Mucosa of gallbladder (tissue), 1 donor: ENCODE data around the gene MAN1B1. TPM values are rescaled to one million over a fixed set of nuclear protein-coding genes. Genes with fewer than 3 reads are reported as not detected.
"Not testable (repeated sequence)": the region's sequence is repeated elsewhere in the genome, so short reads cannot be mapped to it uniquely, and the experiment has no call there.

Experiments used
- DNase-seq: peaks from one replicate; pipeline ENCODE4 v3.0.0-alpha.2; 2020; ENCODE audit warnings: low spot score
- total RNA-seq: library from RNA; stranded (reverse); gene quantifications from one replicate; pipeline ENCODE4 v1.2.1, GENCODE V29; 2021
- donor health status: DM: no; HTN: no; CAD: no.

MAN1B1 gene
- total RNA-seq, 1 donor from 2014 or later = 59.8 TPM

DNA sequence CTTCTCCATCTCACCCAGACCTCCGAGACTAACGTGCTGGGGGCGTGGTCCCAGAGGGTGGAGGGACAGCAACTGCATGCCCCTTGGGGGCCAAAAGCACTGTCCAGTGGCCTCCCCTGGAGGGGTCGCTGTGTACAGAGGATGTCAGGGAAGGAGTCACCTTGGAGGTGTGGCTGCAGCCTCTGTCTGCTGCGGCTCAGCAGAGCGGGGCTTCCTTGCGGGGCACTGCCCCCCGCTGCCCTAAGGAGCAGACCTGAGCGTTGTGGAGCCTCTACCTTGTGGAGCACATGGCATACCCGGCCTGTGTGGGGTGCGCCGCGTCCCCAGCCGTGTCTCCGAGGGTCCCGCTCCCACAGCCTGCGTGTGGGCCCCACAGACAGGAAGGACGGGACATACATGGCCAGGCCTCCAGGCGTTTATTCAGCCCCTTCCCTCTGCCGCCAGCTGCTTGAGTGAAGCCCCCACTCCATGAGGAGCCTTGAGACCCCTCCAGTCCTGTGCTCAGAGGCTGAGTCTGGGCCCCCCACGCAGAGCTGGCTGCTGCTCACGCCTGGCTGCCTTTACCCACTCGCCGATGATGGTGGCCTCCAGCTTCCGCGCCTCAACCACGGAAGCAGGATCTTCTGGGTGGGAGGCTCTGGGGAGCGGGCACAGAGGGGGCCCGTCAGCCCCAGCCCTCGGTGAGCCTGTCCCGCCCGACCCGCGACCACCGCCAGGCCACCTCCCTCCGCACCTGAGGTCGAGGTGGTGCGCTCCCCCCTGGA lies 23.5 kb downstream of the MAN1B1 start:
- no peak for DNase-seq

DNA sequence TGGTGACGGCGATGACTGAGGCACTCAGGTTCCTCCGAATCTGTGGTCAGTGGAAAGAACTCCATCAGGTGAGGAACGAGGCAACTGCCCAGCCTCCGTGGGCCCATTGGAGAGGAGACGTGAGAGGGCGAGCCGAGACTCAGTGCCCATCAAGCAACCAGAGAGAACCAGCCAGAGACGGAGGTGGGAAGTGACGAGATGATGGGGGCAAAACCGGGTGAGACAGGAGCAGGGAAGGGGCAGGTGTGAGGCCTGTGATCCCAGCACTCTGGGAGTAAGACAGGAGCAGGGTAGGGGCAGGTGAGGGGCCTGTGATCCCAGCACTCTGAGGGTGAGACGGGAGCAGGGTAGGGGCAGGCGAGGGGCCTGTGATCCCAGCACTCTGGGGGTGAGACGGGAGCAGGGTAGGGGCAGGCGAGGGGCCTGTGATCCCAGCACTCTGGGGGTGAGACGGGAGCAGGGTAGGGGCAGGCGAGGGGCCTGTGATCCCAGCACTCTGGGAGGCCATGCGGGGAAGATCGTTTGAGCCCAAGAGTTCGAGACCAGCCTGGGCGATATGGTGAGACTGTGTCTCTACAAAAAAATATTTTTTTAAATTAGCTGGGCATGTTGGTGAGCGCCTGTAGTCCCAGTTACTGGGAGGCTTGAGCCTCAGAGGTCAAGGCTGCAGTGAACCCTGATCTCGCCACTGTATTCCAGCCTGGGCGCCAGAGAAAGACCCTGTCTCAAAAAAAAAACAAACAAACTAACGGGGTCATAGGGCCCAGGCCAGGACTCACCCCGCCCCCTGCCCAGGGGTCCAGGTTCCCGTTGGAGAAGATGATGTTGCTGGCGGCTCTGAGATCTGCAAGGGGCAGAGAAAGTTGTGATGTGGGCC lies 24.4 kb downstream of the MAN1B1 start:
- no peak for DNase-seq

DNA sequence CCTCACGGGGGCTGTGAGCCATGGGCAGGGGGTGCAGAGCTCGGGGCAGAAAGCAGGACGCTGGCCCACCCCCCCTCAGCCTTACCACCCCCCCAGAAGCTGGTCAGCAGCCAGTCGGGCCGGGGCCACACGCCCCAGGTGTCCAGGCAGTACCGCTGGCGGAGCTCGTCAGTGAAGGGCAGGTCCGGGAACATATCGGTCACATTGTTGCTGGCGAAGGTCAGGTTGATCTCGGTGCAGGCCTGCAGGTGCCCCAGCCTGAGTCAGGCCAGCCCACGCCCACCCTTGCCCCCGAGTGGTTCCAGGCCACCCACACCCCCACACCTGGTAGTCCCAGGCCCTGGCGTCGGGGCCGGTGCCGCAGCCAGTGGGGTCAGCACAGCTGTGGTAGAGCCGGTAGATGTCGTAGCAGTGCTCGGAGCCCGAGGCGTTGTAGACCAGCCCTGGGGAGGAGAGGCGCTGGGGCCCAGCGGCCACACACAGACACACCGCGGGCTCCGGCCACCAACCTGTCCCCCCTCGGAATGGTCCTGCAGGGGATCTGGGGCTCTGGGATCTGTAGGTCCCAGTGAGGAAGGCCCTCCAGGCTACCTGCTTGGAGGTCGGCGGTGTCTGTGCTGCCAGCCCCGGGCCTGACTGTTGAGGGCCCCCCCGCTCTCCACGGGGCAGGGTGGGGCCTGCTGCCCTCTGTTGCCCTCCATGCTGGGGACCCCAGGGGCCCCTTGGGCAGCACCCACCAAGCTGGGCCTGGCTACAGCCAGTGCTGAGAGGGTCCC lies 25.2 kb downstream of the MAN1B1 start:
- no peak for DNase-seq

DNA sequence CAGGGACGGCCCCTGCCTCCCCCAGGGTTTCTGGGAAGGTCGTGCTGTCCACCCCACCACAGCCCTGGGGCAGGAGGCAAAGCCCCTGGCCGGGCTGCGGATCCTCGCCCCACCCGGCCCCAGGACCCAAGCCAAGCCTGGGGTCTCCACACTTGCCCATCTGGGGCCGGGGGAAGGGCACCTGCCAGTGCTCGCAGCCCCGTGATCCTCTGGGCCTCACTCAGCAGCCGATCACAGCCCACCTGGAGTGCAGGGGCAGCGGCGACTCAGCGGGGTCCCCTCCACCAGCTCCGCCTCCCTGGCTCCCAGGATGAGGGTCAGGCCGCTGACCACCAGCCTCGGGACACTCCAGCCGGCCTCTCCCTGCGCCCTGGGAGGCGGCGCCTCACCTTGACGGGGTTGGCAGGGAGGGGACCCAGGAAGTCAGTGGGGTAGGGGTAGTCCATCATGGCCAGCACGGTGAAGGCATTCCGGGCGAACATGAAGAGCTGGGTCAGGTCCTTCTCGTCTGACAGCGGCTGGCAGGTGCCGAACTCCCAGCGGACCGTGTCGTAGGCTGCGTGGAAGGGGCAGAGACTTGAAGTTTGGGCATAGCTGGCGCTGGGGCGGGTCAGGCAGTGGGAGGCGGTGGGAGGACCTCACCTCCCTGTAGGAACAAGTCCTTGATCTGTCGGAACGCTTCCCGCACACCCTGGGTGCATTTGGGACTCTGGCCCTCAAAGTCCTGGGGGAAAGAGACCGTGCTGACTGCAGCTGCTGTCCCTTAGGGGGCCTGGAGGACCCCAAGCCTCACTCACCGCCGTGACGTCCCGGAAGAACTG lies 26.0 kb downstream of the MAN1B1 start:
- no peak for DNase-seq

DNA sequence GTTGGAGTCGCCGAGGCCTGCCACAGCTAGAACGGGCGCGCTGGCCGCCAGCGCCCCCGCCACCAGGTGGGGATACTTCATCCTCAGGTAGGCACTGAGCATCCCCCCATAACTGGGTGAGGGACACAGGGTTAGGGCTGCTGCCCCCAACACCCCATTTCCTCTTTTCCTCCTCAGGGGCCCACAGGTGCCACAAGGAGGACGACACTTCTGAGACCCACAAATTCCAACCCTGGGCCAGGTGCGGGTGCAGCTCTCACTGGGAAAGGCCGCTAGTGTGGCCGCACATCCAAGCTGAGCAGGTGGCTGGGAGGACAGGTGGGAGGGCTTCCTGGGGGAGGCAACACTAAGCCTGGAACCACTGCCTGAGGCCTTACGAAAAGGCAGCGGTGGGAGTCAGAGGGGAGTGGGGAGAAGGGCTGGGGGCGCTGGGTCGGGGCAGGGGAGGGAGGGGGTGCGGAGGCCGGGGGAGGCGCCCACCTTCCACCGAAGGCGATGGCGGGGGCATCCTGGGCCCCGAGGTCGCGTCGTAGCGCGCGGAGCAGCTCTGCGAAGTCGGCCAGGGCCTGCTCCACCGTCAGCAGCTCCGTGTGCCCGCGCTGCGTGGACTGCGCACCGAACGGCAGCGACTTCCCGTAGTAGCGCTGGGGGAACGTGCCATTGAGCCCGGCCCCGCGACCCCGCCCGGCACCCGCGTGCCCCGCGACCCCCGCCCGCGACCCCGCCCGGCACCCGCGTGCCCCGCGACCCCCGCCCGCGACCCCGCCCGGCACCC lies 26.8 kb downstream of the MAN1B1 start:
- no peak for DNase-seq

DNA sequence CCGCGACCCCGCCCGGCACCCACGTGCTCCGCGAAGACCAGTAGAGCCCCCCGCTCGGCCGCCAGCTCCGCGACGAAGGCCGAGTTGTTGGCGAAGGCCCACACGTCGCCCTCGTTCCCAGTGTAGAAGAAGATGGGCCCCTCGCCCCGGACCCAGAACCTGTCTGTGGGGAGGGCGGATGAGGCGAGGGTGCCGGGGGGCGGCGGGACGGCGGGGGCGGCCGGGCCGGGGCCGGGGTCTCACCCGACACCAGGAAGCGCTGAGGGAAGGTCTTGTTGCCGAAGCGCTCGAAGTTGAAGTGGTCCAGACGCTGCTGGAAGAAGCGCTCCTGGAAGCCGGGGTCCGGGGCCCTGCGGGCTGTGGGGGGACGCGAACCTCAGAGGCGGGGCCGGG lies 27.4 kb downstream of the MAN1B1 start:
- no peak for DNase-seq

DNA sequence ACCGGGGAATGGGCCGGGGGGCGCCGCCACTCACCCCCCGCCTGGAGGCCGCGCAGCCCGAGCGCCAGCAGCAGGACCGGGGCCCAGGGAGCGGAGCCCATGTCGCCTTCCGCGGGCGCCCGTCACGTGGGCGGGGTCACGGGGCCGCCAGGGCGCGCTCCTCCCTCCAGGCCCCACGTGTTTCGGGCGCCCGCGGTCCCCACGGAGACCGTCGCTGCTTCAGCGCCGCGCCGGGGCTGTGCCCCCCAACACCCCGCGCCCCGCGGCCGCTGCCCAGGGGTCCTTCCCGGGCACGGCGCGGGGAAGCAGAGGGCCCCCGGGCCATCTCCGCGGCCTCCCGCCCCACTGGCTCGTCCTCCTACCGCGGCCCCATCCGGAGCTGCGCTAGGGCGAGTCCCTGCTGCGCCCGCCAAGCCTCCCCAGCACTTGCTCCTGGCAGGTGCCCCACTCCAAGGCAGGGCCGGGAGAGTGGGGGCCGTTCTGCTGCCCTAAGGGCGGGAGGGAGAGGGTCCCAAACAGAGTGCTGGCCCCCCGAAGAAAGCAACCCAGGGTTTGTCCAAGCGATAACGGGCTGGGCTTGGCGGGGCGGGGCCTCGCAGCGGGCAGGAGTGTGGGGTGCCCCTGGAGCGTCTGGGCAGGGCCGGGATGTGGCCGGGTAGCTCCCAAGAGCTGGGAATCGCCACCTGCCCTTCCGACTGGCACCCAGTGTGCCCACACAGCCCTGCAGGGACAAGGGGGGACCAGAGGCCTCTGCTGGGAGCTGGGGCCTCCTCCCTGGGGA lies 28.0 kb downstream of the MAN1B1 start, which contains the start of gene DPP7:
DPP7 (minus strand) TSS at position 121 of the 781 bp plus-strand sequence; CDS start at position 101, 20 bp downstream.
- peak; percentile 67 for DNase-seq

DNA sequence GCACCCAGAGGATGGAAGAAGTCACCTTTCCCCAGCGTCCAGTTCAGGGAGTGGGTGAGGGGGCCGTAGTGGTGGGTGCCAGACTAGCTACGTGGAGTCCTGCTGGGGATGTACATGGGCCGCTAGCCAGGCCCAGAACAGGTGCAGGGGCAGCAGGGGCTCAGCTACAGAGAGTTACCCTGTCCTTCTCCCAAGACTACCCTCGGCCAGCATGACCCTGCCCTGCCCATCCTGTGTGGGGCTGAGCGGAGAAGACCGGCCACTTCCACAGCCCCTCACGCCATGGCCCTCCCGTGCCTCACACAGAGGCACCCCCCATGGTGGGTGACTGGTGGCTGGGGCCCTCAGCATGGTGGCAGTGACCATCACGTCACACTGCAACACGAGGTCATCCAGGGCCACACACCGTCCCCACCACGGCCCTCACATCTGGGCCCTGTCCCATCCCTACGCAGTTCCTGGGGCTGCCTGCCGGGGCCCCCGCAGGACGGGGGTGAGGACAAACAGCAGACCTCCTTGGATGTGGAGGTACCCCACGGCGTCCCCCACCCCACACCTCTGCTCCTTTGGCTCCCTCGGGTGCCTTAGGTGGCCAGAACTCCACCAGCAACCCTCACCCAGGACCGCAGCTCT lies 28.7 kb downstream of the MAN1B1 start:
- no peak for DNase-seq

DNA sequence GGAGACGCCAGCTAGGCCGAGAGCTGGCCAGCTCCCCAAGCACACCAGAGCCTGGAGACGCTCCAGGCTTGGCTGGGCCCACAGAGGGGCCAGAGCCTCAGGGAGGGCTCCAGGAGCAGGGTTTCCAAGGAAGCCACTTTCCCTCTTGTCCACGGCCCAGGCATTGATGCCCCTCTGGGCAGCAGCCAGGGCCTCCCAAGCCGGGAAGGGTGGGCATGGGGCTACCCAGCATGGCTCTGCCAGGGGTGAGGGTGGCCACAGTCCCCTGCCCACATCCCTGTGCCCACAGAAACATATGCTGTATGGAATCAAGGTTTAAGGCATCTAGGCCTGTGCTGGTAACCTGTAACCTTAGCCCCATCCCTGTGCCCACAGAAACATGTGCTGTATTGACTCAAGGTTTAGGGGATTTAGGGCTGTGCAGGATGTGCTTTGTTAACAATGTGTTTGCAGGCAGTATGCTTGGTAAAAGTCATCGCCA lies 29.3 kb downstream of the MAN1B1 start:
- no peak for DNase-seq

DNA sequence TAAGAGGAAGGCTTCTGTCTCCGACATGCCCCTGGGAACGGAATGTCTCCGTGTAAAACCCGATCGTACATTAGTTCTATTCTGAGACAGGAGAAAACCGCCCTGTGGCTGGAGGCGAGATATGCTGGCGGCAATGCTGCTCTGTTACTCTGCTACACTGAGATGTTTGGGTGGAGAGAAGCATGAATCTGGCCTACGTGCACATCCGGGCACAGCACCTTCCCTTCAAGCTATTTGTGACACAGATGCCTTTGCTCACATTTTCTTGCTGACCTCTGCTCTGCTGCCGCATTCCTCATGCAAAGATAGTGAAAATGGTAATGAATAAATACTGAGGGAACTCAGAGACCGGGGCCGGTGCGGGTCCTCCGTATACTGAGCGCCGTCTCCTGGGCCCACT lies 29.9 kb downstream of the MAN1B1 start:
- no peak for DNase-seq

DNA sequence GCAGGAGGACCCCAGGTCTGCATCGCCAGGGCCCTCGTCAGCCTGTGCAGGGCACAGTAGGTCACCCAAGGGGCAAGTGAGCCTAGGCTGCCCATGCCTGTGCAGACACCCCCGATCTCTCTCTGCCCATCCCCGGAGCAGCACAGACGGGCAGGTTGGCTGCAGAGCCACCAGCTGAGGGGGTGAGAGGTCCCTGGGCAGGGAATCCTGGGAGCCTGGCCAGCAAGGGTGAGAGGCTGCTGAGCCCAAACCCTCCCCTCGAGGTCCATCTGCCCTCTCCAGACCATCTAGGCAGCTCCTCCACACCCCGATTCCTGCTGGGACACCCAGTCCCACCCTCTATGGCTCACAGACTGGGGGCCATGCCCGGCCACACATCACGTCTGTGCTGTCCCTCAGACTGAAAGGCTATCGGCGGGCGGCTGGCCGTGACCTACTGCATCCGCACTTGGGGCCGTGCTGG lies 30.5 kb downstream of the MAN1B1 start:
- no peak for DNase-seq

DNA sequence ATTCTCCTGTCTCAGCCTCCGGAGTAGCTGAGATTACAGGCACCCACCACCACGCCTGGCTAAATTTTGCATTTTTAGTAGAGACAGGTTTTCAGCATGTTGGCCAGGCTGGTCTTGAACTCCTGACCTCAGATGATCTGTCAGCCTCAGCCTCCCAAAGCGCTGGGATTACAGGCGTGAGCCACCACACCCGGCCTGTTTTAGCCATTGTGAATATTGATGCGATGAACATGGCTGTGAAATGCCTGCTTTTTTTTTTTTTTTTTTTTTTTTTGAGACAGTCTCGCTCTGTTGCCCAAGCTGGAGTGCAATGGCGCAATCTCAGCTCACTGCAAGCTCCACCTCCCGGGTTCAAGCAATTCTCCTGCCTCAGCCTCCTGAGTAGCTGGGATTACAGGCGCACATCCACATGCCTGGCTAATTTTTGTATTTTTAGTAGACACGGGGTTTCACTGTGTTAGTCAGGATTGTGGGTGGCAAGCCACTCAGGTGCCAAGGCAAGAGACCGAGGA lies 31.4 kb downstream of the MAN1B1 start:
- DNase-seq = not testable (repeated sequence)

DNA sequence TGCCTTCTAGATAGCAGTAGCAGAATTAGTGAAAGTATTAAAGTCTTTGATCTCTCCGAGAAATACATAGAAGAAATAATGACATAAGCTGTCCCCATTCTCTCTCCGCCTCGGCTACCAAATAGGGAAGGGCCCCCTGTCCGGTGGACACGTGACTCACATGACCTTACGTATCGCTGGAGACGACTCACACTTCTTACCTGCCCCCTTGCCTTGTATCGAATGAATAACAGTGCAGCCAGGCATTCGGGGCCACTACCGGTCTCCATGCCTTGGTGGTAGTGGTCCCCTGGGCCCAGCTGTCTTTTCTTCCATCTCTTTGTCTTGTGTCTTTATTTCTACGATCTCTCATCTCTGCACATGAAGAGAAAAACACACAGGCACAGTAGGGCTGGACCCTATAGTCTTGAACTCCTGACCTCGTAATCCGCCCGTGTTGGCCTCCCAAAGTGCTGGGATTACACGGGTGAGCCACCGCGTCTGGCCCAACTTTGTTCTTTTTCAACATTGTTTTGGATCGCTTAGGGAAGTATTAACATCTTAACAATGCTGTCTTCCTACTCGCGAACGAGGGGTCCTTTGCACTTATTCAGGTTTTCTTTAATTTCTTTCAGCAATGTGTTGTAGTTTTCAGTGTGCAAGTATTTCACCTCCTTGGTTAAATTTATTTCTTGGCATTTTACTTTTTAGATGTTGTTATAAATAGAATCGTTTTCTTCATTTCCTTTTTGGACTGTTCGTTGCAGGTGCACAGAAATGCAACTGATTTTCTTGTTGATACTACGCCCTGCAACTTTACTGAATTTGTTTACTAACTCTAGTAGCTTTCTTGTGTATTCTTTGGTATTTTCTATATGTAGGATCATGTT lies 35.4 kb downstream of the MAN1B1 start:
- not testable (repeated sequence) for DNase-seq

DNA sequence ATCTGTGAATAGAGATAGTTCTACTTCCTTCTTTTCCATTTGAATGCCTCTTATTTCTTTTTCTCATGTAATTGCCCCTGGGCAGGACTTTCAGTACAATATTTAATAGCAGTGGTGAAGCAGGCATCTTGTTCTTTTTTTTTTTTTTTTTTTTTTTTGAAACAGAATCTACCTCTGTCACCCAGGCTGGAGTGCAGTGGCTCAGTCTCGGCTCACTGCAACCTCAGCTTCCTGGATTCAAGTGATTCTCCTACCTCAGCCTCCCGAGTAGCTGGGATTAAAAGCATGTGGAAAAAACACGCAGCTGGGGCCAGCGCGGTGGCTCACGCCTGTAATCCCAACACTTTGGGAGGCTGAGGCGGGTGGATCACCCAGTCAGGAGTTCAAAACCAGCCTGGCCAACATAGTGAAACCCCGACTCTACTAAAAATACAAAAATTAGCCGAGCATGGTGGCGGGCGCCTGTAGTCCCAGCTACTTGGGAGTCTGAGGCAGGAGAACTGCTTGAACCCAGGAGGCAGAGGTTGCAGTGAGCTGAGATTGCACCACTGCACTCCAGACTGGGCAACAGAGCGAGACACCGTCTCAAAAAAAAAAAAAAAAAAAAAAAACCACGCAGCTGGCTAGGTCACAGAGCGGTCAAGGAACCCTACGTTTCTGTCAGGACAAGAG lies 36.1 kb downstream of the MAN1B1 start:
- not testable (repeated sequence) for DNase-seq

DNA sequence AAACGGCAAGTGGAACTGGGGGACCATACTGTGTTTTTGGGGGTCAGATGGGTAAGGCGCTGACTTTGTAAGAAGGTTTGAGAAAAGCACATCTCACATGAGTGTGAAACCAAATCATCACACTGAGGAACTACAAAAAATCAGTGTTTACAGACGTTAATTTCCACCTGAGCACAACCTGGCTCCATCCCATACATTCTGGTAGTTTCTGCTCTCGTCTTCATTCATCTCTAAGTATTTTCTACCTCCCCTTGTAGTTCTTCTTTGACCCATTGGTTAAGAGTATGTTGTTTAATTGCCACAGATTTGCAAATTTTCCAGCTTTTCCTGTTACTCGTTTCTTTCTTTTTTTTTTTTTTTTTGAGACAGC lies 36.7 kb downstream of the MAN1B1 start:
- DNase-seq = no peak

DNA sequence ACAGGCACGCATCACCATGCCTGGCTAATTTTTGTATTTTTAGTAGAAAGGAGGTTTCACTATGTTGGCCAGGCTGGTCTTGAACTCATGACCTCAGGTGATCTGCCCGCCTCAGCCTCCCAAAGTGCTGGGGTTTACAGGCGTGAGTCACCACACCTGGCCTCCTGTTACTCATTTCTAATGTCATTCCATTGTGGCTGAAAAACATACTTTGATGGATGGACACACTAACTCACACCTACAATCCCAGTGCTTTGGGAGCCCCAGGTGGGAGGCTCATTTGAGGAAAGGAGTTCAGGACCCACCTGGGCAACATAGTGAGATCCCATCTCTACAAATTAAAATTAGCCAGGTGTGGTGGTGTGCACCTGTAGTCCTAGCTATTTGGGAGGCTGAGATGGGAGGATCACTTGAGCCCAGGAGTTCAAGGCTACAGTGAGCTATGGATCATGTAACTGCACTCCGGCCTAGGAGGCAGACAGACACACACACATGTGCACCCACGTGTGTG lies 37.2 kb downstream of the MAN1B1 start:
- DNase-seq = not testable (repeated sequence)

DNA sequence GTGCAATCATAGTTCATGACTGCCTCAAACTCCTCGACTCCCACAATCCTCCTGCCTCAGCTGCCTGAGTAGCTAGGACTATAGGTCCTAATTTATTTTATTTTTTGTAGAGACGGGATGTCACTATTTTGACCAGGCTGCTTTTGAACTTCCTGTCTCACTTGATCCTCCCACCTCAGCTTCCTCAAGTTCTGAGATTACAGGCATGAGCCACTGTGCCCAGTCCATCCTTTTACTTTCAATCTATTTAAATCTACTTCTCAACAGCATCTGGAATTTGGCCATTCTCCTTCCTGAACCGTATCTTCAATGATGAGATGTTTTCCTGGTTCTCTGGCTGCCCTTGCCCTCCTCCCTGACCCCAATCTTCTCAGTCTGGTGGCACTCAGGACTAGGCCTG lies 40.0 kb downstream of the MAN1B1 start:
- no peak for DNase-seq
